GM10266 (cell line): ENCODE results near the gene TBCD.
"Not testable (repeated sequence)": the region's sequence is repeated elsewhere in the genome, so short reads cannot be mapped to it uniquely, and the experiment has no call there.

Experiments used
- DNase-seq: peaks from one replicate; pipeline ENCODE4 v3.0.0; 2012; ENCODE audit errors: extremely low spot score
- TF ChIP-seq, protein P1 (sequence below): IDR thresholded peaks from 2 replicates; pipeline ENCODE4 v1.5.1; 2012; ENCODE audit warnings: mild to moderate bottlenecking, low read depth; ENCODE audit not compliant: control insufficient read depth, insufficient read depth; ENCODE audit errors: missing control alignments

The TBCD gene

DNA sequence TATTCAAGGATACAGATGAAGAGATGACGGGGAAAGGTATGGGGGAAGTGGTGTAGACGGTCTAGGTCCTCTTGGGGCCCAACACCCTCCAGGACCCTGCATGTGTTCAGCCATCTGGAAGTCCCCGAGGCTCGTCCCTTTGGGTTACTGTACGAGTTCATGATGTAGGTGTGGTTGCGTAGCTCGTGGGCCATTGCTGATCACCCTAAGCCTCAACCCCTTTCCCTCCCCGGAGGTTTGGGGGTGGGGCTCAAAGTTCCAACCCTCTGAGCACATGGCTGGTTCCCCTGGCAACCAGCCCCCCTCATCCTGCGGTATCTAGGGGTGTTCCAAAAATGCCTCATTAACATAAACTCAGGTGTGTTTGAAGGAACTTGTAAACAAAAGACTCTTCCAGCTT lies 228.8 kb downstream of the TBCD start:
- no peak for DNase-seq
- TF ChIP-seq, protein P1, sequence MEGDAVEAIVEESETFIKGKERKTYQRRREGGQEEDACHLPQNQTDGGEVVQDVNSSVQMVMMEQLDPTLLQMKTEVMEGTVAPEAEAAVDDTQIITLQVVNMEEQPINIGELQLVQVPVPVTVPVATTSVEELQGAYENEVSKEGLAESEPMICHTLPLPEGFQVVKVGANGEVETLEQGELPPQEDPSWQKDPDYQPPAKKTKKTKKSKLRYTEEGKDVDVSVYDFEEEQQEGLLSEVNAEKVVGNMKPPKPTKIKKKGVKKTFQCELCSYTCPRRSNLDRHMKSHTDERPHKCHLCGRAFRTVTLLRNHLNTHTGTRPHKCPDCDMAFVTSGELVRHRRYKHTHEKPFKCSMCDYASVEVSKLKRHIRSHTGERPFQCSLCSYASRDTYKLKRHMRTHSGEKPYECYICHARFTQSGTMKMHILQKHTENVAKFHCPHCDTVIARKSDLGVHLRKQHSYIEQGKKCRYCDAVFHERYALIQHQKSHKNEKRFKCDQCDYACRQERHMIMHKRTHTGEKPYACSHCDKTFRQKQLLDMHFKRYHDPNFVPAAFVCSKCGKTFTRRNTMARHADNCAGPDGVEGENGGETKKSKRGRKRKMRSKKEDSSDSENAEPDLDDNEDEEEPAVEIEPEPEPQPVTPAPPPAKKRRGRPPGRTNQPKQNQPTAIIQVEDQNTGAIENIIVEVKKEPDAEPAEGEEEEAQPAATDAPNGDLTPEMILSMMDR, result no peak

DNA sequence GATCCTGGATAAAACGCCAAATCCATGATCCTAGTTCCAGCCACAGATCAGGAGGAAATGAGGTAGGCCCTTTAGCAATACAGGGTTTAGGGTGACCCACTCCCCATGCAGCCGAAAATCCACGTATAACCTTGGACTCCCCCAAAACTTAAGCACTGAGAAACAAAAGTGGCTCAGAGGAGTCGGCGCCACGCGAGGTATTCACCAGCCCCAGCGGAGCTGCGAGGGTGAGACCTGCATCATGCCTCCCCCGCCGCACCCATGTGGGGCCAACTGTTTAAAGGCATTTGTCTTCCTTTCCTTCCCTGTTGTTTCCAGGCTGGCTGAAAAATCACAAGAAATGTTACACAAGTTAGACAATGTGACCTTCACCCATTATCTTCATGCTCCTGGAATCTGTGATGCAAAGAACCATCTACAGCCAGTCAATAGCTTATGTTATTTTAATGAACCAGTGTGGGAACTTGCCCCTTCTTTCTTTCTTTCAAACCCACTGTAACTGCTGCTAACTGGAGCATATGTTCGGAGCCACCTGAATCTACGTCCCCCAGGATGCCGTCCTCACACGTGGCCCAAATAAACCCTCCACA lies 229.4 kb downstream of the TBCD start:
- TF ChIP-seq, protein P1, result no peak
- no peak for DNase-seq

DNA sequence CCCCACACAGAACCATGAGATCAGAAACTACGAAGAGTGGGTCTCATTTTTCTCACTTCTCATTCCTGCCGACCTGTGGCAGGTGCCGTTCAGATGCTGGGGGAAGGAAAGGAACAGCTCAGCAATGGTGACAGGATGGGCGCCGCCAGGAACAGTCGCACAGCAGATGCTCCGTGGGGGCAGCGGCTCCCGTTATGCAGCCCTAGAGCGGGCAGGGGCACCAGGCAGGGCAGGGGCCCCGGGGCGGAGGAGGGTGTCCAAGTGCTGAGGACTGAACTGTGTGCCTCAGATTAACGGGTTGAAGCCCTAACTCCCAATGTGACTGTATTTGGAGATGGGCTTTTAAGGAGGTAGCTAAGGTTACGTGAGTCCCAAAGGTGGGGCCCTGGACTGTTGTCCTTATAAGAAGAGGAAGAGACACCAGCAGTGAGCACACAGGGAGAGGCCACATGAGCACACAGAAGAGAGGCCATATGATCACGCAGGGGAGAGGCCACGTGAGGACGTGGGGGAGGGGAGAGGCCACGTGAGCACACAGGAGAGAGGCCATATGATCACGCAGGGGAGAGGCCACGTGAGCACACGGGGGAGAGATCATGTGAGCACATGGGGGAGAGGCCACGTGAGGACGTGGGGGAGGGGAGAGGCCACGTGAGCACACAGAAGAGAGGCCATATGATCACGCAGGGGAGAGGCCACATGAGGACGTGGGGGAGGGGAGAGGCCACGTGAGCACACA lies 231.8 kb downstream of the TBCD start:
- DNase-seq, result no peak
- TF ChIP-seq, protein P1, result no peak

DNA sequence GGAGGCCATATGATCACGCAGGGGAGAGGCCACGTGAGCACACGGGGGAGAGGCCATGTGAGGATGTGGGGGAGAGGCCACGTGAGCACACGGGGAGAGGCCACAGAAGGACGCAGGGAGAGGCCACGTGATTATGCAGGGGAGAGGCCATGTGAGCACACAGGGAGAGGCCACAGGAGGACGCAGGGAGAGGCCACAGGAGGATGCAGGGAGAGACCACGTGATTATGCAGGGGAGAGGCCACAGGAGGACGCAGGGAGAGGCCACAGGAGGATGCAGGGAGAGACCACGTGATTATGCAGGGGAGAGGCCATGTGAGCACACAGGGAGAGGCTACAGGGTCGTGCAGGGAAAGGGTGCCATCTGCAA lies 232.4 kb downstream of the TBCD start:
- not testable (repeated sequence) for DNase-seq

DNA sequence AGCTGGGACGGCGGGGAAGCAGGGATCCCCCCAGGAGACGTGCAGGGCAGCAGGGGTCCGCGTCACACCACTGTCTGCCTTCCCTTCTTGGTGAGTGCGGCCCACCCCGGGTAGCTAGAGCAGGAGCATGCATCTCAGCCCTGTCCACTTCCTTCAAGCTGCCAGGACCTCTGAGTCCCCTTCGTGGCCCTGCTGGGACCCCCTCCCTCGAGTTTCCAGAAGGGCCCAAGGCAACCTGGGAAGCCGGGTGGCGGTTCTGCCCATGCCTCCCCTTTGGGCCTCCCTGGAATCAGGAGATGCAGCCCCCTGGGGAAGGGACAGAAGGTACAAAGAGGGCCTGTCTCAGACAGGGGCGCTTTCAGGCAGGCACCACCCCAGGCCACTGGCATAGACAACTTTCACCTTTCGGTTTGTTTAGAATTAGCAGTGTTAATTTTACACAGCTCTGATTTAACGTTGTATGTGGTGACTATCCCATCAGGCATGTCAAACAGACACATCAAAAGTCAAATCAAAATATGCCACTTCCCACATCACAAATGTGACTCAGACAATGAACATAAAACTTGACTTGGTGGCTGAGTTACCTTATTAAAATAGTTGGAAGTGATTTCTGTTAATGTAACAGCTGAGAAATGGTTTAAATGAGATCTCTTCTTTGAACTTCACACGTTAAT lies 233.0 kb downstream of the TBCD start:
- TF ChIP-seq, protein P1, result no peak
- no peak for DNase-seq

DNA sequence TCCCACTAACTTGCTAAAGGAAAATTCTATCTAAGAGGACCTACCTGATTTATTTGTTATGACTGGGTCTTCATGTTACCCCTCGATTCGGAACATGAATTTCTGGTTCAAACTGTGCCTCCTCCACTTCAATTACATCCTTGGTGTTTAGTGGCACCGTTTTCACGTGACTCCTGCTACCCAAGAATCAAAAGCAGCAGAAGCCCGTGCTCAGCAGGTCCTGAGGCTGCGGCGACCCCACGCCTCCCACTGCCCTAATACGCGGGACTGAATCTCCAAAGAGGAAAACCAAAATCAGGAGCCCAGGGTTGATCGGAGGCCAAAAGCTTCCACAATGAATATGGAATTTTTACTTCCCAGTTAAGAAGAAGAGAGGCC lies 233.6 kb downstream of the TBCD start:
- TF ChIP-seq, protein P1, result no peak
- DNase-seq, result no peak

DNA sequence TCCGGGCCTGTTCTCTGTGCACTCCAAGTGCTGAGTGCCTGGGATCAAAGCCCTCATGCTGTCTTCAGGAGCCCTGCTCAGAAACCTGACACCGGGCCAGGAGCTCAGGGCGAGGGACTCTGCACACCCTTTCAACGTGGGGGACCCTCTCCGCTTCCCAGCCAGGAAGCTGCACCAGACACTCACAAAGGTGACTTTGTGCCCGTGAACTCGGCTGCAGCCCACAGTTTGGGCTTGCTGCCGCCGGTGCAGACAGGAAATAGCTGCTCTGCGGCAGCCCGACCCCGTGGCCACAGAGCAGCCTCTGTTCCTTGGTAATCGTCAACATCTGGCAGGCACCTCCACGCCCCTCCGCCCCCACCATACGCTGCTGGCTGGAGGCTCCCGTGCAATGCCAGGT lies 234.1 kb downstream of the TBCD start:
- TF ChIP-seq, protein P1, result no peak
- no peak for DNase-seq

DNA sequence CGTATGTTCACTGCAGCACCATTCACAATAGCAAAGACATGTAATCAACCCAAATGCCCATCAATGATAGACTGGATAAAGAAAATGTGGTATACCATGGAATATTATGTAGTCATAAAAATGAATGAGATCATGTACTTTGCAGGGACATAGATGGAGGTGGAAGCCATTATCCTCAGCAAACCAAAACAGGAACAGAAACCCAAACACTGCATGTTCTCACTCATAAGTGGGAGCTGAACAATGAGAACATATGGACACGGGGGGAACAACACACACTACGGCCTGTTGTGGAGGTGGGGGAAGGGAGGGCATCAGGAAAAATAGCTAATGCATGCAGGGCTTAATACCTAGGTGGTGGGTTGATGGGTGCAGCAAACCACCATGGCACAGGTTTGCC lies 237.2 kb downstream of the TBCD start:
- not testable (repeated sequence) for DNase-seq
